OCI-LY3 (cell line): ENCODE data around the gene ORC3.

Experiments
- H2AFZ ChIP-seq: fragments of 200-600, 300-600 bp; shearing (Covaris generic); 2 replicates; pipeline ENCODE4 v1.6.0; 2014; ENCODE audit warnings: antibody characterized with exemption, low read depth, low read length
- H3K27ac ChIP-seq: fragments of 200-600, 300-600 bp; sonication (generic); 2 replicates; pipeline ENCODE4 v1.5.1; 2014; ENCODE audit warnings: mild to moderate bottlenecking, low read length, moderate library complexity, mixed read lengths
- H3K27me3 ChIP-seq: fragments of 200-600, 300-600 bp; sonication (generic); 2 replicates; pipeline ENCODE4 v1.6.1; 2014; ENCODE audit warnings: low read depth, low read length, mixed read lengths
- H3K36me3 ChIP-seq: fragments of 200-600, 300-600 bp; sonication (generic); replicated peaks from 2 replicates; pipeline ENCODE3; 2014; ENCODE audit warnings: low read depth, low read length, mixed read lengths
- H3K4me1 ChIP-seq: fragments of 300-600, 200-600 bp; sonication (generic); 2 replicates; pipeline ENCODE4 v1.6.1; 2014; ENCODE audit warnings: low read length, mixed read lengths
- H3K4me2 ChIP-seq: fragments of 200-600, 300-600 bp; sonication (generic); 2 replicates; pipeline ENCODE4 v1.6.1; 2014; ENCODE audit warnings: low read length, mixed read lengths
- H3K4me3 ChIP-seq: fragments of 300-600, 200-600 bp; sonication (generic); 2 replicates; pipeline ENCODE4 v1.5.1; 2014; ENCODE audit warnings: antibody characterized with exemption, mild to moderate bottlenecking, low read length, moderate library complexity
- H3K79me2 ChIP-seq: fragments of 300-600, 200-600 bp; shearing (Covaris generic); 2 replicates; pipeline ENCODE4 v1.6.1; 2014; ENCODE audit warnings: mild to moderate bottlenecking, low read length, mixed read lengths
- H3K9ac ChIP-seq: fragments of 300-600, 200-600 bp; shearing (Covaris generic); 2 replicates; pipeline ENCODE4 v1.6.0; 2014; ENCODE audit warnings: mild to moderate bottlenecking, low read length, moderate library complexity
- H3K9me3 ChIP-seq: fragments of 200-600, 300-600 bp; shearing (Covaris generic); 2 replicates; pipeline ENCODE4 v1.6.1; 2014; ENCODE audit warnings: low read length, mixed read lengths; ENCODE audit not compliant: insufficient read depth
- H4K20me1 ChIP-seq: fragments of 200-600, 300-600 bp; sonication (generic); 2 replicates; pipeline ENCODE4 v1.6.1; 2016; ENCODE audit warnings: low read length, mixed read lengths; ENCODE audit not compliant: insufficient read depth
- EZH2phosphoT487 ChIP-seq: fragments of 200-600 bp; shearing (Covaris generic); IDR thresholded peaks from 2 replicates; pipeline ENCODE4 v1.6.1; 2018; ENCODE audit warnings: antibody characterized with exemption, mixed run types, low read depth
- TF ChIP-seq, protein P1 (sequence below): fragments of 200-600, 300-600 bp; sonication (generic); IDR thresholded peaks from 2 replicates; pipeline ENCODE4 v1.5.1; 2014; ENCODE audit warnings: antibody characterized with exemption, low read length, low read depth

Gene ORC3

DNA sequence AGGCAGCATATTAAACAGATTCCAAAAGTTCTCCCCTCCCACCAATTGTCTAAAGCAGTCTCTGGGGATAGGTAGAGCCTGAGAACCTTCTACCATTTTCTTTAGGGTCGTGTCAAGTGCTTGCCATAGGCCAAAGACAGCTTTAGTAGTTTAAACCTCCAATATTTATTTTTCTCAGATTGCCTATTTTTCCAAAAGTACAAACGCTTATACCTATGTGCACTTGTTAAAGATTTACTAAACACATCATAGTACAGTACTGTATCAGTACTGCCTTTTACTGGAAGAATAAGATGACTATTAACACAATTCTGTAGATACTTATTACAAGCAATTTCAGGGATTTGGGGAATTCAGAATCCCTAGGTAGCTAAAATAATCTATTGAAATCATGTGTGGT is 82.7 kb downstream of the ORC3 start:
- H4K20me1 ChIP-seq: 0 out of 2 replicates have a peak, but pooled peaks cover 2% of the 10 kb centered on the region
- no peak overlapping the region for H2AFZ ChIP-seq
- H3K36me3 ChIP-seq: peaks cover 24% of the 10 kb centered on the region
- H3K4me3 ChIP-seq: no peak overlapping the region
- H3K9me3 ChIP-seq: no peaks in the 10 kb centered on the region
- no peaks in the 10 kb centered on the region for H3K27me3 ChIP-seq
- no peak overlapping the region for H3K27ac ChIP-seq
- H3K4me1 ChIP-seq: no peaks in the 10 kb centered on the region; the same call in 1 of the 2 replicates
- TF ChIP-seq, protein P1, sequence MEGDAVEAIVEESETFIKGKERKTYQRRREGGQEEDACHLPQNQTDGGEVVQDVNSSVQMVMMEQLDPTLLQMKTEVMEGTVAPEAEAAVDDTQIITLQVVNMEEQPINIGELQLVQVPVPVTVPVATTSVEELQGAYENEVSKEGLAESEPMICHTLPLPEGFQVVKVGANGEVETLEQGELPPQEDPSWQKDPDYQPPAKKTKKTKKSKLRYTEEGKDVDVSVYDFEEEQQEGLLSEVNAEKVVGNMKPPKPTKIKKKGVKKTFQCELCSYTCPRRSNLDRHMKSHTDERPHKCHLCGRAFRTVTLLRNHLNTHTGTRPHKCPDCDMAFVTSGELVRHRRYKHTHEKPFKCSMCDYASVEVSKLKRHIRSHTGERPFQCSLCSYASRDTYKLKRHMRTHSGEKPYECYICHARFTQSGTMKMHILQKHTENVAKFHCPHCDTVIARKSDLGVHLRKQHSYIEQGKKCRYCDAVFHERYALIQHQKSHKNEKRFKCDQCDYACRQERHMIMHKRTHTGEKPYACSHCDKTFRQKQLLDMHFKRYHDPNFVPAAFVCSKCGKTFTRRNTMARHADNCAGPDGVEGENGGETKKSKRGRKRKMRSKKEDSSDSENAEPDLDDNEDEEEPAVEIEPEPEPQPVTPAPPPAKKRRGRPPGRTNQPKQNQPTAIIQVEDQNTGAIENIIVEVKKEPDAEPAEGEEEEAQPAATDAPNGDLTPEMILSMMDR: no peak
- TF ChIP-seq EZH2phosphoT487: no peak
- H3K4me2 ChIP-seq: no peak overlapping the region
- H3K79me2 ChIP-seq: peaks cover 10% of the 10 kb centered on the region
- no peak overlapping the region for H3K9ac ChIP-seq

DNA sequence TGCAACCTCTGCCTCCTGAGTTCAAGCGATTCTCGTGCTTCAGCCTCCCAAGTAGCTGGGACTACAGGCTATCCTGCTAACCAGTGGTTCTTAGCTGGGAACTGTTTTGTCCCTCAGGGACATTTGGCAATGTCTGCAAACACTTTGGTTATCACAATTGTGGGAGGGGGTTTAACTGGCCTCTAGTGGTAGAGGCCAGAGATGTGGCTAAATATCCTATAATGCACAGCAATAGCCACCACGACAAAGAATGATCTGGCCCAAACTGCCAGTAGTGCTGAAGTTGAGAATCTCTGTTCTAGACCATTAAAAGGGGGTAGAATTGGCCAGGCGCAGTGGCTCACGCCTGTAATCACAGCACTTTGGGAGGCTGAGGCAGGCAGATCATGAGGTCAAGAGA is 83.3 kb downstream of the ORC3 start:
- H3K4me2 ChIP-seq: no peak overlapping the region
- 0 out of 2 replicates have a peak, but pooled peaks cover 2% of the 10 kb centered on the region for H4K20me1 ChIP-seq
- H2AFZ ChIP-seq: no peak overlapping the region
- H3K27ac ChIP-seq: no peak overlapping the region
- no peak overlapping the region for H3K4me3 ChIP-seq
- H3K79me2 ChIP-seq: peaks cover 14% of the 10 kb centered on the region
- H3K36me3 ChIP-seq: peaks cover 28% of the 10 kb centered on the region
- no peaks in the 10 kb centered on the region for H3K9me3 ChIP-seq
- H3K4me1 ChIP-seq: peaks cover 3% of the 10 kb centered on the region; the same call in 1 of the 2 replicates
- TF ChIP-seq, protein P1: no peak
- TF ChIP-seq EZH2phosphoT487: no peak
- no peaks in the 10 kb centered on the region for H3K27me3 ChIP-seq
- no peak overlapping the region for H3K9ac ChIP-seq

DNA sequence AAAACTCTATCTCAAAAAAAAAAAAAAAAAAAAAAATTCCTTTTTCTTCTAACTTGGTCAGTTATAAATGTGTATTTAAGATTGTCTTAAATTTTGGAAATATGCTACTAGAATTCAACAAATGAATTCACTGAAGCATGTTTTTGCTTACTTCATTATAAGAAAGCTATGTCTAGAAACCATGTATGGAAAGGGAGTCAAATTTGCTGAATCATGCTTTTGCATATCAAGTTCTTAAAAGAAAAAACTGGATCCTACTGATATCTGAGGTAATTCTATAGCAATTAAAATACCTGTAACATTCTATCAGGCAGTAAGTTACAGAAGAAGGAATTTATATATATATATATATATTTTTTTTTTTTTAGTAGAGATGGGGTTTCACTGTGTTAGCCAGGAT is 84.4 kb downstream of the ORC3 start:
- no peaks in the 10 kb centered on the region for H3K27me3 ChIP-seq
- H2AFZ ChIP-seq: no peak overlapping the region
- H3K4me2 ChIP-seq: no peak overlapping the region
- no peak overlapping the region for H3K9ac ChIP-seq
- peaks cover 28% of the 10 kb centered on the region for H3K36me3 ChIP-seq
- no peaks in the 10 kb centered on the region for H3K9me3 ChIP-seq
- TF ChIP-seq EZH2phosphoT487: no peak
- TF ChIP-seq, protein P1: no peak
- H3K4me1 ChIP-seq: peaks cover 3% of the 10 kb centered on the region; the same call in 1 of the 2 replicates
- H4K20me1 ChIP-seq: peaks cover 5% of the 10 kb centered on the region; the same call in 1 of the 2 replicates
- no peak overlapping the region for H3K4me3 ChIP-seq
- peaks cover 22% of the 10 kb centered on the region for H3K79me2 ChIP-seq
- no peak overlapping the region for H3K27ac ChIP-seq

DNA sequence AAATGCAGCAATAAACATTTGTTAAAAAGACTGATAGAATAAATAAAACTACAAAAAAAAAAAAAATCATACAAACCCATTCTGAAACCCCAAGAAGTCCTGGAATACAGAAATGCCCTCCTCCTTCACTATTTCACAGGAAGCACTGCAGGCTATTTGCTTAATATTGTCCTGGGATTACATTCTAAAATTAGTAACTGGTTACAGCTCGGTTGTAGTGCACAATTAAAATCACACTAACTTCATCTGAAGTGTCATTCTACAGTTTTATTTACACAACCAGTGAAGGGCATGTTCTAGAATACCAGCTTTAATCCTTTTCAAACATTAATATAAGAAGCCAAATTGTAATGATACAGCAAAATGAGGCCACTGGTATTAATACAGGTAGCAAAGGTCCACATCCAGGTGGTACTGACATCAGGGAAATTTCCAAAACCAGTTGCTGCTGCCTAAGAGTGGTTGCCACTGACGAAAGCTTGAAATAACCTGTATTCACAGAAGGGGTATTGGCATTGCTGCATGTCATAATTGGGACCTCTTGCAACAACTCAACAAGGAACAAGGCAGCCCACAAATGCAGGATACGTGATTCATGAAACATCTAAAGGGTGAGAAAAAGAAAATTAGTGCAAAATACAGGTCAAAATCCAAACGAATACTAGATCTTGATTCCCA is 85.2 kb downstream of the ORC3 start:
- H3K36me3 ChIP-seq: peaks cover 28% of the 10 kb centered on the region
- peaks cover 10% of the 10 kb centered on the region; the same call in 1 of the 2 replicates for H4K20me1 ChIP-seq
- H3K9ac ChIP-seq: no peak overlapping the region
- H3K27me3 ChIP-seq: no peaks in the 10 kb centered on the region
- H2AFZ ChIP-seq: no peak overlapping the region
- H3K4me2 ChIP-seq: no peak overlapping the region
- H3K79me2 ChIP-seq: peaks cover 30% of the 10 kb centered on the region
- H3K4me3 ChIP-seq: no peak overlapping the region
- TF ChIP-seq, protein P1: no peak
- no peak for TF ChIP-seq EZH2phosphoT487
- no peaks in the 10 kb centered on the region for H3K9me3 ChIP-seq
- H3K27ac ChIP-seq: no peak overlapping the region
- peaks cover 3% of the 10 kb centered on the region; the same call in 1 of the 2 replicates for H3K4me1 ChIP-seq
